Measurements from ENCODE around the gene STK38. TPM values are rescaled to one million over a fixed set of nuclear protein-coding genes. Genes with fewer than 3 reads are reported as not detected.
"Not testable (repeated sequence)": the region's sequence is repeated elsewhere in the genome, so short reads cannot be mapped to it uniquely, and the experiment has no call there.

Gene STK38
- total RNA-seq, 2 donors from 2014 or later, result 26.4 to 32.5 TPM

- Mint-ChIP-seq H3K4me1 (ENCODE audit: low read depth in 2 of 2) (peaks cover 0 to 11% of the 10 kb centered on the region in 2 donors), H3K27me3 (no peaks in the 10 kb centered on the region), H3K9me3 (no peaks in the 10 kb centered on the region), H3K36me3 (peaks cover 15% of the 10 kb centered on the region), H3K4me3 (no peak overlapping the region), H3K27ac (peak overlapping the region in 1 of 2 donors; percentile 18)
- DNase-seq (ENCODE audit: low spot score) (no peak), ATAC-seq (no peak)
These were observed 42.3 kb downstream of the STK38 start for GRCh38 chr6:36504982-36505381.

DNA sequence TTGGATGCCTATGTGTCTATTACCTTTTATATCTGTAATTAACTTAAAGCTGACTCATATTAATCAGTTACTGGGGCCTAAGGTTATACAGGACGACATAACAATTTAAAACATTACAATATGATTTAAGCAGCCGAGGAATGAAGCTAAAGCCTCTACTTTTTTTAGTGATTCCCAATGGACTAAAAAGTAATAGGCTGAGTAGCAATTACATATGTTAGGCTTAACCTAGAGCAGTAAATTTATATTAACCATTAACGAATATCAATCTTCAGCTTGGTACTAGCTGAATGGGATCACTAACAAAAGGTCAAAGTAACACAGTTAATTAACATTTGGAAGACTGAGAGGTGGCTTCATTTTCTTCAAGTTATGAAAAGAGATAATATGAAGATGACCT lies 43.1 kb downstream of the STK38 start:
- no peaks in the 10 kb centered on the region for H3K27me3 Mint-ChIP-seq
- ATAC-seq, result no peak
- no peaks in the 10 kb centered on the region for H3K9me3 Mint-ChIP-seq
- H3K36me3 Mint-ChIP-seq, result peaks cover 15% of the 10 kb centered on the region
- H3K27ac Mint-ChIP-seq, result peak overlapping the region in 1 of 2 donors; percentile 72
- peaks cover 0 to 12% of the 10 kb centered on the region in 2 donors for H3K4me1 Mint-ChIP-seq (ENCODE audit: low read depth in 2 of 2)
- DNase-seq (ENCODE audit: low spot score), result no peak
- H3K4me3 Mint-ChIP-seq, result no peak overlapping the region

GRCh38 chr6:36501686-36502085 lies 45.6 kb downstream of the STK38 start:
- Mint-ChIP-seq H3K4me3 (no peak overlapping the region), H3K36me3 (peaks cover 19% of the 10 kb centered on the region), H3K27me3 (no peaks in the 10 kb centered on the region), H3K9me3 (no peaks in the 10 kb centered on the region), H3K4me1 (ENCODE audit: low read depth in 2 of 2) (peaks cover 0 to 11% of the 10 kb centered on the region in 2 donors), H3K27ac (no peak overlapping the region)
- ATAC-seq, result no peak
- DNase-seq (ENCODE audit: low spot score), result no peak

DNA sequence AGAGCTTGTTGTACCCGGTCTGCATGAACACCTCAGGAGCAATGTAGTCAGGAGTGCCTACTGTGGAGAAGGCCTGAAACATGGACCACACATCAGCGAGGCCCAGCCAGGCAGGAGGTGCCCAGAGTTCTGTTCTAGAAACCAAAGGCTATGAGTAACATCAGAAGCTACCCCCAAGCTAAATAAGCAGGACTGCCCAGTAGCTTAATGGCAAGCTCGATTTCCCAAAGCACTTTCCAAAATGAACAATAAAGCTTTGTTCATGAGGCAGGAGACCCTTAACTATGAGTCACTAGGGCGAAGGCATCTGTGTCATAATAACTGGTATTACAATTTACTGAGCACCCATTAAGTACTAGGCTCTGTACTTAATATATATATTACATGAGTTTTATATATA lies 47.4 kb downstream of the STK38 start:
- no peak for ATAC-seq
- Mint-ChIP-seq H3K4me3 (no peak overlapping the region), H3K36me3 (peaks cover 19% of the 10 kb centered on the region), H3K27ac (peak overlapping the region in 1 of 2 donors; percentile 4), H3K9me3 (no peaks in the 10 kb centered on the region), H3K27me3 (no peaks in the 10 kb centered on the region), H3K4me1 (ENCODE audit: low read depth in 2 of 2) (peaks cover 0 to 8% of the 10 kb centered on the region in 2 donors)
- DNase-seq (ENCODE audit: low spot score), result no peak

GRCh38 chr6:36495086-36495485 lies 52.2 kb downstream of the STK38 start:
- Mint-ChIP-seq H3K27me3 (no peaks in the 10 kb centered on the region), H3K27ac (peak overlapping the region in 1 of 2 donors; percentile 27), H3K4me3 (no peak overlapping the region), H3K4me1 (ENCODE audit: low read depth in 2 of 2) (peaks cover 14 to 17% of the 10 kb centered on the region in 2 donors), H3K9me3 (no peaks in the 10 kb centered on the region), H3K36me3 (peaks cover 20% of the 10 kb centered on the region)
- ATAC-seq (no peak), DNase-seq (ENCODE audit: low spot score) (no peak)

- Mint-ChIP-seq H3K4me1 (ENCODE audit: low read depth in 2 of 2) (peaks cover 14% of the 10 kb centered on the region in 2 donors), H3K27me3 (no peaks in the 10 kb centered on the region), H3K9me3 (no peaks in the 10 kb centered on the region), H3K36me3 (peaks cover 20% of the 10 kb centered on the region), H3K4me3 (no peak overlapping the region), H3K27ac (peak overlapping the region; percentile 30 to 42)
- no peak for ATAC-seq
- no peak for DNase-seq (ENCODE audit: low spot score)
These were observed 53.4 kb downstream of the STK38 start for GRCh38 chr6:36493859-36494258.

- Mint-ChIP-seq H3K36me3 (peaks cover 20% of the 10 kb centered on the region), H3K4me3 (no peak overlapping the region), H3K4me1 (ENCODE audit: low read depth in 2 of 2) (peaks cover 14% of the 10 kb centered on the region in 2 donors), H3K27me3 (no peaks in the 10 kb centered on the region), H3K9me3 (no peaks in the 10 kb centered on the region), H3K27ac (peak overlapping the region; percentile 30 to 42)
- ATAC-seq (no peak), DNase-seq (ENCODE audit: low spot score) (no peak)
These were observed 54.0 kb downstream of the STK38 start for GRCh38 chr6:36493319-36493718.

- DNase-seq (ENCODE audit: low spot score) (no peak), ATAC-seq (no peak)
- H3K27ac Mint-ChIP-seq, result peak overlapping the region in 1 of 2 donors; percentile 30
- H3K4me3 Mint-ChIP-seq, result no peak overlapping the region
- H3K27me3 Mint-ChIP-seq, result no peaks in the 10 kb centered on the region
- no peaks in the 10 kb centered on the region for H3K9me3 Mint-ChIP-seq
- peaks cover 20% of the 10 kb centered on the region for H3K36me3 Mint-ChIP-seq
- peaks cover 14% of the 10 kb centered on the region in 2 donors for H3K4me1 Mint-ChIP-seq (ENCODE audit: low read depth in 2 of 2)
These were observed 54.7 kb downstream of the STK38 start for GRCh38 chr6:36492621-36493020.

GRCh38 chr6:36492092-36492491 lies 55.2 kb downstream of the STK38 start:
- Mint-ChIP-seq H3K4me3 (no peak overlapping the region), H3K9me3 (no peaks in the 10 kb centered on the region), H3K36me3 (peaks cover 15% of the 10 kb centered on the region), H3K4me1 (ENCODE audit: low read depth in 2 of 2) (peaks cover 12 to 14% of the 10 kb centered on the region in 2 donors), H3K27ac (peak overlapping the region in 1 of 2 donors; percentile 30), H3K27me3 (no peaks in the 10 kb centered on the region)
- ATAC-seq, result no peak
- DNase-seq (ENCODE audit: low spot score), result no peak

- Mint-ChIP-seq H3K4me1 (ENCODE audit: low read depth in 2 of 2) (peaks cover 12 to 14% of the 10 kb centered on the region in 2 donors), H3K27ac (no peak overlapping the region), H3K9me3 (no peaks in the 10 kb centered on the region), H3K36me3 (peaks cover 17% of the 10 kb centered on the region), H3K27me3 (no peaks in the 10 kb centered on the region), H3K4me3 (no peak overlapping the region)
- no peak for DNase-seq (ENCODE audit: low spot score)
- no peak for ATAC-seq
These were observed 55.8 kb downstream of the STK38 start for GRCh38 chr6:36491378-36491965.

GRCh38 chr6:36489426-36489825 lies 57.9 kb downstream of the STK38 start:
- Mint-ChIP-seq H3K36me3 (peaks cover 23% of the 10 kb centered on the region), H3K4me3 (no peak overlapping the region), H3K9me3 (no peaks in the 10 kb centered on the region), H3K27ac (peak overlapping the region in 1 of 2 donors; percentile 11), H3K4me1 (ENCODE audit: low read depth in 2 of 2) (peaks cover 12 to 13% of the 10 kb centered on the region in 2 donors), H3K27me3 (no peaks in the 10 kb centered on the region)
- DNase-seq (ENCODE audit: low spot score) (no peak), ATAC-seq (no peak)

DNA sequence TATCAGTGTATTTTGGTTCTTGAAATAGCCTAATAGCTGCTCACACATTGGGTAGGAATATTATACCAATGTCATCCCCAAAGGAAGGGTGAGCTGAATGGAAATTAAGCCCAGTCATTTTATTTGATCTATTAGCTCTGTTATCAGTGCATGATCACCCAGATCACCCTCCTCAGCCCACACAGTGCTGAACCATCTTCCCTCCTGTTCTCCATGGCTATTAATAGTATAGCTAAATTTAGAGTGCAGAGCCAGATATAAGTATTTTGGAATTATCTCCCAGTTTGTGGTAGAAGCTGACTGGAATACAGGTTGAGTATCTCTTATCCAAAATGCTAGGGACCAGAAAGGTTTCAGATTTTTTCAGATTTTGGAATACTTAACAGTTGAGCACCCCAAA lies 59.1 kb downstream of the STK38 start:
- no peak for DNase-seq (ENCODE audit: low spot score)
- Mint-ChIP-seq H3K4me1 (ENCODE audit: low read depth in 2 of 2) (peaks cover under 1 to 3% of the 10 kb centered on the region in 2 donors), H3K9me3 (no peaks in the 10 kb centered on the region), H3K27ac (no peak overlapping the region), H3K36me3 (peaks cover 14% of the 10 kb centered on the region), H3K4me3 (no peak overlapping the region), H3K27me3 (no peaks in the 10 kb centered on the region)
- no peak for ATAC-seq

- no peak for DNase-seq (ENCODE audit: low spot score)
- H3K9me3 Mint-ChIP-seq, result no peaks in the 10 kb centered on the region
- H3K27ac Mint-ChIP-seq, result no peak overlapping the region
- no peak overlapping the region for H3K4me3 Mint-ChIP-seq
- H3K27me3 Mint-ChIP-seq, result no peaks in the 10 kb centered on the region
- no peak for ATAC-seq
- H3K4me1 Mint-ChIP-seq (ENCODE audit: low read depth in 2 of 2), result peaks cover 0 to 3% of the 10 kb centered on the region in 2 donors
- H3K36me3 Mint-ChIP-seq, result peaks cover 14% of the 10 kb centered on the region
These were observed 59.6 kb downstream of the STK38 start for GRCh38 chr6:36487698-36488097.

- Mint-ChIP-seq H3K36me3 (peaks cover 25% of the 10 kb centered on the region), H3K4me3 (no peak overlapping the region)
These were observed 62.5 kb downstream of the STK38 start for GRCh38 chr6:36484736-36485135.

GRCh38 chr6:36483326-36483725 lies 64.0 kb downstream of the STK38 start:
- H3K36me3 Mint-ChIP-seq, result peaks cover 25% of the 10 kb centered on the region
- DNase-seq (ENCODE audit: low spot score); H3K27ac Mint-ChIP-seq; H3K4me1 Mint-ChIP-seq (ENCODE audit: low read depth in 2 of 2); H3K9me3 Mint-ChIP-seq; H3K27me3 Mint-ChIP-seq; ATAC-seq; H3K4me3 Mint-ChIP-seq: not testable (repeated sequence)

More at GRCh38 chr6:36484736-36485135, 62.5 kb downstream of the STK38 start:
- Mint-ChIP-seq H3K27ac (peak overlapping the region in 1 of 2 donors; percentile 48), H3K9me3 (no peaks in the 10 kb centered on the region), H3K27me3 (no peaks in the 10 kb centered on the region), H3K4me1 (ENCODE audit: low read depth in 2 of 2) (no peaks in the 10 kb centered on the region)
- DNase-seq (ENCODE audit: low spot score) (no peak), ATAC-seq (no peak)
